Measurements from ENCODE around the gene ATP2B3.

Gene ATP2B3

DNA sequence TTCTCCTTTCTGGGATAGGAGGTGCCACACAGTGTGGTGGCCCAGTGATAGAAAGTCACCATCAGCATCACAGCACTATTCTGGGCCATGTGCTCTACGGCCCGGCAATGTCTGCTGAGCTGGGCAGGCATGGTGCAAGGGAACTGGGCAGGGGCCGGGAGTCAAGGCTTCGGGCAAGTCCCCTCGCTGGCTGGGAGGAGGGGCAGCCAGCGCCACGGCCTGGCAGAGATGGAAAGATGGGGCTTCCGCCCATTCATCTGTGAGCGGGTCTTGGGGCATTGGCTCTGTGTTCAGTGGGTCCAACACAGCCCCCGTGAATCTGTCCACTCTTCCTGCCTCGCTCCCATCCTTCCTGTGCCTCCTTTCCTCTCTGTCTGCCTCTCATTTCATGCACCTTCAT lies 7.1 kb upstream of the ATP2B3 start:
- peaks cover 4% of the 10 kb centered on the region for H3K27me3 ChIP-seq (ENCODE audit: insufficient read depth, insufficient read length)
- peaks cover 3% of the 10 kb centered on the region for H3K4me1 ChIP-seq (ENCODE audit: insufficient read depth, insufficient read length)

DNA sequence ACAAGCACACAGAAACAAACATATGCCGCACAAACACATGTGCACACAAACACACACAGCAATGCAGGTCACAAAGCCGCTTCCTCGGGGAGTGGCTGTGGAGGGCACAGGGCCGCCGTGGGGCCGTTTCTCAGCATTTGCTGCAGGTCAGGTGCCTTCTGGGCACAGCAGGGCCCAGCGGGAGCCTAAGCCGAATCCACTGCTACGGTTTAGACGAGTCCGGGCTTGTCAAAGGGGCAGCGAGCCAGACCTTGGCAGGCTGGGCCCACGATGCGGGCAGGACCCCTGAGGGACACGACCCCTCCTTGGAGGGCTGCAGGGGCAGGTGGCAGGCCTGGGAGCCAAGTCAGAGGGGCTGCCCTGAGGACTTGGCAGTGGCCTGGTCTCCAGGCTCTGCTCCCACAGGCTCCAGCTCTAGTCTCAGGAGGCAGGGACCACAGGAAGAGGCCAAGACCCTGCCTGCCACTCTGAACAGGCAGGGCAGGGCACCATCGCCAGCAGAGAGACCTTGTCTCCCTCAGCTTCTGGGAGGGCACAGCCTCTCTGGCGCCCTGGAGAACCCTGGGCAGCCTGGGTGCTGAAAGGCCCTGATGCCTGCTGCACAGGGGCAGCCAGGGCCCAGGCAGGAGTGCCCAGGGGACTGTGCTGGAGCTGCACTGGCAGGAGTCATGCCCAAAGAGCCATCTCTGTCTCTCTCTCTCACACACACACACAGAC lies 5.5 kb upstream of the ATP2B3 start:
- no peak for DNase-seq (ENCODE audit: low read depth, low spot score)
- TF ChIP-seq ZNF274 (IDR thresholded peaks at IDR 0.05; ENCODE audit: low read depth, low read length) (no peak), SUZ12 (IDR thresholded peaks at IDR 0.05; ENCODE audit: extremely low read depth, insufficient read depth, insufficient read length) (no peak), YY1 (IDR thresholded peaks at IDR 0.05; ENCODE audit: insufficient read depth, insufficient read length) (no peak)
- Histone ChIP-seq H3K9ac (ENCODE audit: insufficient read length, low read depth) (no peak overlapping the region), H3K36me3 (ENCODE audit: insufficient read depth, insufficient read length, low read length) (no peaks in the 10 kb centered on the region), H3K4me1 (ENCODE audit: insufficient read depth, insufficient read length) (peaks cover 3% of the 10 kb centered on the region), H3K4me3 (ENCODE audit: insufficient read length, low read depth) (no peak overlapping the region), H3K27me3 (ENCODE audit: insufficient read depth, insufficient read length) (peaks cover 18% of the 10 kb centered on the region), H3K9me3 (ENCODE audit: insufficient read depth, low read length) (no peaks in the 10 kb centered on the region)

More for the DNA sequence above, 7.1 kb upstream of the ATP2B3 start:
- H3K36me3 ChIP-seq (ENCODE audit: insufficient read depth, insufficient read length, low read length): no peaks in the 10 kb centered on the region
- no peak overlapping the region for H3K9ac ChIP-seq (ENCODE audit: insufficient read length, low read depth)
- no peak for TF ChIP-seq SUZ12 (IDR thresholded peaks at IDR 0.05; ENCODE audit: extremely low read depth, insufficient read depth, insufficient read length)
- TF ChIP-seq ZNF274 (IDR thresholded peaks at IDR 0.05; ENCODE audit: low read depth, low read length): no peak
- H3K9me3 ChIP-seq (ENCODE audit: insufficient read depth, low read length): no peaks in the 10 kb centered on the region
- DNase-seq (ENCODE audit: low read depth, low spot score): no peak
- H3K4me3 ChIP-seq (ENCODE audit: insufficient read length, low read depth): no peak overlapping the region

DNA sequence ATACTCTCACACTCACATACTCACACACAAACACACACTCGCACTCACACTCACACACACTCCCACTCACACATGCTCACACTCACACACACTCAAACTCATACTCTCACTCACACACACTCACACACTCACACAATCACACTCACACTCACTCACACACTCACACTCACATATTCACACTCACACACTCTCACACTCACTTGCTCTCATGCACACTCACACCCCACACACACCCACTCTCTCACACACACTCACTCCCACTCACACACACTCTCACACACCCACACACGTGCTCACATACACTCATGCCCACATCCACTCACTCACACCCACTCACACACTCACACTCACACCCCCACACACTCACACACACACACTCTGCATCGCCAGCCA lies 4.9 kb upstream of the ATP2B3 start:
- H3K27me3 ChIP-seq (ENCODE audit: insufficient read depth, insufficient read length): peaks cover 22% of the 10 kb centered on the region
- no peak overlapping the region for H3K9ac ChIP-seq (ENCODE audit: insufficient read length, low read depth)
- peaks cover 3% of the 10 kb centered on the region for H3K4me1 ChIP-seq (ENCODE audit: insufficient read depth, insufficient read length)
- H3K36me3 ChIP-seq (ENCODE audit: insufficient read depth, insufficient read length, low read length): no peaks in the 10 kb centered on the region
- no peak overlapping the region for H3K4me3 ChIP-seq (ENCODE audit: insufficient read length, low read depth)
- TF ChIP-seq SUZ12 (IDR thresholded peaks at IDR 0.05; ENCODE audit: extremely low read depth, insufficient read depth, insufficient read length) (no peak), YY1 (IDR thresholded peaks at IDR 0.05; ENCODE audit: insufficient read depth, insufficient read length) (no peak), ZNF274 (IDR thresholded peaks at IDR 0.05; ENCODE audit: low read depth, low read length) (no peak)
- no peak for DNase-seq (ENCODE audit: low read depth, low spot score)
- no peaks in the 10 kb centered on the region for H3K9me3 ChIP-seq (ENCODE audit: insufficient read depth, low read length)

DNA sequence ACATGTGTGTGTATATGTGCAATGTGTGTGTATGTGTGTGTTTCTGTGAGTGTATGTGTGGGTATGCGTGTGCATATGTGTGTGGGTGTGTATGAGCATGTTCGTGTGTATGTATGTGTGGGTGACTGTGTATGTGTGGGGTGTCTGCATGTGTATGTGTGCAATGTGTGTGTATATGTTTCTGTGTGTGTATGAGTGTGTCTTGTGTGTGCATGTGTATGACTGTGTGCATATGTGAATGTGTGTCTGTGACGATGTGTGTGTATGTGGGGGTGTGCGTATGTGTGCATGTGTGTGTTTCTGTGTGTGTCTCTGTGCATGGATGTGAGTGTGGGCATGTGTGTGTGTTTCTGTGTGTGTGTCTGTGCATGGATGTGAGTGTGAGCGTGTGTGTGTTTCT lies 4.2 kb upstream of the ATP2B3 start:
- TF ChIP-seq SUZ12 (IDR thresholded peaks at IDR 0.05; ENCODE audit: extremely low read depth, insufficient read depth, insufficient read length) (no peak), YY1 (IDR thresholded peaks at IDR 0.05; ENCODE audit: insufficient read depth, insufficient read length) (no peak), ZNF274 (IDR thresholded peaks at IDR 0.05; ENCODE audit: low read depth, low read length) (no peak)
- peaks cover 28% of the 10 kb centered on the region for H3K27me3 ChIP-seq (ENCODE audit: insufficient read depth, insufficient read length)
- no peak overlapping the region for H3K9ac ChIP-seq (ENCODE audit: insufficient read length, low read depth)
- H3K4me3 ChIP-seq (ENCODE audit: insufficient read length, low read depth): no peak overlapping the region
- no peaks in the 10 kb centered on the region for H3K36me3 ChIP-seq (ENCODE audit: insufficient read depth, insufficient read length, low read length)
- no peak for DNase-seq (ENCODE audit: low read depth, low spot score)
- H3K9me3 ChIP-seq (ENCODE audit: insufficient read depth, low read length): no peaks in the 10 kb centered on the region
- H3K4me1 ChIP-seq (ENCODE audit: insufficient read depth, insufficient read length): no peaks in the 10 kb centered on the region

DNA sequence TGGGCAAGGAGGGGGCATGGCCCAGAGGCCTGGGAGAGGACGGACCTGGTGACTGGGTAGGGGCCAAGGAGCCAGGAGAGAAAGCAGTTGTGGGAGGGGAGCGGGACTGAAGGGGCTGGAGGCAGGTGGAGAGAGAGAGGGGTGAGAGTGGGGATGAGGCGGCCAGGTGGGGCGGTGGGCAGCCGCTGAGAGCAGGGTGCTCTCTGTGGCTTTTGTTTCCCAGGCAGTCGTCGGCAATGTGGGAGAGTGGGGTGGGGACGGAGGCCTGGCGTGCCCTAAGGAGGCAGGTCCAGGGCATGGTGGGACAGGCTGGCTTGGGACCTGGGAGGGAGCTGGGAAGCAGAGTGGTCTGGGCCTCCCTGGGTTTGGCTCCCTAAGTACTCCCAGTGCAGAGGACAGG lies 3.2 kb upstream of the ATP2B3 start:
- H3K4me1 ChIP-seq (ENCODE audit: insufficient read depth, insufficient read length): no peaks in the 10 kb centered on the region

DNA sequence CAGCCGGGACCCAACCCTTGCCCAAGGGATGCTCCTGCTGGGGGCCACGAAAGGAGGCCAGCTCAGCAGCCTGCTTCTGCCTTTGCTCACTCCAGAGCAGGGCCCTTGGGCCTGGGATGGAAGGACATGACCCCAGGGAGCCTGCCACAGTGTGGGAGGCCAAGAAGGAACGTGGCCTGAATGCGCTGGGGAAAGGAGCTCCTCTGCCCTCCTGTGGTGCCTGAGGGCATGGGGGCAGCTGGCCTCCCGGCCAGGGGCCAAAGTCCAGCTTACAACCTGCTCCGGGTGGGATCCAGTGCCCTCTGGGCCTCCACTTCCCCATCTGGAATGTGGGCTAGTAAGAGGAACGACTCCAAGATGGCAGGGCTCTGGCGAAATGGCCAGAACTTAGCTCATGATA lies 2.0 kb upstream of the ATP2B3 start:
- H3K4me3 ChIP-seq (ENCODE audit: insufficient read length, low read depth): no peak overlapping the region
- no peak for DNase-seq (ENCODE audit: low read depth, low spot score)
- H3K36me3 ChIP-seq (ENCODE audit: insufficient read depth, insufficient read length, low read length): no peaks in the 10 kb centered on the region
- H3K9me3 ChIP-seq (ENCODE audit: insufficient read depth, low read length): no peaks in the 10 kb centered on the region
- H3K27me3 ChIP-seq (ENCODE audit: insufficient read depth, insufficient read length): peaks cover 41% of the 10 kb centered on the region
- no peaks in the 10 kb centered on the region for H3K4me1 ChIP-seq (ENCODE audit: insufficient read depth, insufficient read length)
- H3K9ac ChIP-seq (ENCODE audit: insufficient read length, low read depth): no peak overlapping the region
- TF ChIP-seq YY1 (IDR thresholded peaks at IDR 0.05; ENCODE audit: insufficient read depth, insufficient read length) (no peak), ZNF274 (IDR thresholded peaks at IDR 0.05; ENCODE audit: low read depth, low read length) (no peak), SUZ12 (IDR thresholded peaks at IDR 0.05; ENCODE audit: extremely low read depth, insufficient read depth, insufficient read length) (no peak)

More for the DNA sequence above, 3.2 kb upstream of the ATP2B3 start:
- Histone ChIP-seq H3K27me3 (ENCODE audit: insufficient read depth, insufficient read length) (peaks cover 38% of the 10 kb centered on the region), H3K9me3 (ENCODE audit: insufficient read depth, low read length) (no peaks in the 10 kb centered on the region), H3K36me3 (ENCODE audit: insufficient read depth, insufficient read length, low read length) (no peaks in the 10 kb centered on the region), H3K9ac (ENCODE audit: insufficient read length, low read depth) (no peak overlapping the region), H3K4me3 (ENCODE audit: insufficient read length, low read depth) (no peak overlapping the region)
- TF ChIP-seq YY1 (IDR thresholded peaks at IDR 0.05; ENCODE audit: insufficient read depth, insufficient read length) (no peak), SUZ12 (IDR thresholded peaks at IDR 0.05; ENCODE audit: extremely low read depth, insufficient read depth, insufficient read length) (no peak), ZNF274 (IDR thresholded peaks at IDR 0.05; ENCODE audit: low read depth, low read length) (no peak)
- no peak for DNase-seq (ENCODE audit: low read depth, low spot score)

DNA sequence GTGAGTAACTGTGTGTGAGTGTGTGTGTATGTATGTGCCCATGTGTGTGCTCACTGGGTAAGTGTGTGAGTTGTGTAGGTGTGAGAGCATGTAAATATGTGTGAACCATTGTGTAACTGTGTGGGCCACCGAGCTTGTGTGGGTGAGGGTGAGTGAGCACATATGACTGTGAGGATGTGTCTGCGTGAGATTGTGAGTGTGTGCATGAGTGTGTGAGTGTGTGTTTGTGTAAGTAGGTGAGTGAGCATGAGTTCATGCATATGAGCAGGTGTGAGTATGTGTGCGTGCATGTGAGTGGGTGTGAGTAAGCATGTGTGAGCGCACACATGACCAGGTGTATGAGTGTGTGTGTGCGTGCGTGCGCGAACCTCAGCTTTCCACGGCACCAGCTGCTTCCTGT lies 1.4 kb upstream of the ATP2B3 start:
- Histone ChIP-seq H3K9ac (ENCODE audit: insufficient read length, low read depth) (no peak overlapping the region), H3K4me3 (ENCODE audit: insufficient read length, low read depth) (no peak overlapping the region), H3K9me3 (ENCODE audit: insufficient read depth, low read length) (no peaks in the 10 kb centered on the region), H3K27me3 (ENCODE audit: insufficient read depth, insufficient read length) (peaks cover 41% of the 10 kb centered on the region), H3K36me3 (ENCODE audit: insufficient read depth, insufficient read length, low read length) (no peaks in the 10 kb centered on the region), H3K4me1 (ENCODE audit: insufficient read depth, insufficient read length) (no peaks in the 10 kb centered on the region)
- TF ChIP-seq SUZ12 (IDR thresholded peaks at IDR 0.05; ENCODE audit: extremely low read depth, insufficient read depth, insufficient read length): no peak
- DNase-seq (ENCODE audit: low read depth, low spot score): no peak

All from NT2/D1 (cell line).